Hepatocyte (in vitro differentiated cells): ENCODE data around the gene STK32C.

ENCODE experiments used
- CTCF ChIP-seq: fragments of 200-600 bp; sonication (generic); IDR thresholded peaks from 2 replicates; pipeline ENCODE4 v1.5.1; 2016; ENCODE audit warnings: antibody characterized with exemption, mild to moderate bottlenecking; ENCODE audit not compliant: poor library complexity
- EZH2 ChIP-seq: fragments of 200-600 bp; sonication (generic); IDR thresholded peaks from 2 replicates; pipeline ENCODE4 v1.6.1; 2016; ENCODE audit warnings: antibody characterized with exemption, mild to moderate bottlenecking, borderline replicate concordance
- EZH2phosphoT487 ChIP-seq: fragments of 200-600 bp; sonication (generic); IDR thresholded peaks from one replicate; pipeline ENCODE4 v1.6.1; 2018; ENCODE audit warnings: antibody characterized with exemption, mild to moderate bottlenecking, low read depth, moderate library complexity; ENCODE audit not compliant: unreplicated experiment, severe bottlenecking

- TF ChIP-seq CTCF (no peak), EZH2 (no peak), EZH2phosphoT487 (no peak)
Observed at GRCh38 chr10:132281915-132282666, 25.7 kb downstream of the STK32C start.
